Retinal pigment epithelial cell (primary cell): ENCODE data around the gene WWC1.

Source experiments
- DNase-seq: peaks from one replicate; pipeline ENCODE4 v3.0.0-alpha.2; 2010; ENCODE audit warnings: low read depth
- H3K4me3 ChIP-seq: 2 replicates; pipeline ENCODE4 v1.5.1; 2011; ENCODE audit warnings: mild to moderate bottlenecking, low read length, control low read depth, moderate library complexity
- CTCF ChIP-seq: conservative IDR thresholded peaks from 2 replicates; pipeline ENCODE4 v1.5.1; 2011; ENCODE audit warnings: low read depth, low read length, control low read depth, inconsistent platforms

Gene WWC1

GRCh38 chr5:168291342-168291963 lies at the start of gene WWC1:
WWC1 (plus strand) TSS chr5:168291645; CDS start chr5:168292153, 508 bp downstream.
- TF ChIP-seq CTCF: no peak
- H3K4me3 ChIP-seq: peak within 1 kb of the TSS; percentile 73
- no peak for DNase-seq

- no peak for DNase-seq
- TF ChIP-seq CTCF: no peak
Observed at GRCh38 chr5:168244838-168245559, 46.4 kb upstream of the WWC1 start.

GRCh38 chr5:168249923-168250322 lies 41.5 kb upstream of the WWC1 start:
- no peak for DNase-seq
- H3K4me3 ChIP-seq: no peak overlapping the region
- no peak for TF ChIP-seq CTCF

More at GRCh38 chr5:168244838-168245559, 46.4 kb upstream of the WWC1 start:
- no peak overlapping the region for H3K4me3 ChIP-seq

DNA sequence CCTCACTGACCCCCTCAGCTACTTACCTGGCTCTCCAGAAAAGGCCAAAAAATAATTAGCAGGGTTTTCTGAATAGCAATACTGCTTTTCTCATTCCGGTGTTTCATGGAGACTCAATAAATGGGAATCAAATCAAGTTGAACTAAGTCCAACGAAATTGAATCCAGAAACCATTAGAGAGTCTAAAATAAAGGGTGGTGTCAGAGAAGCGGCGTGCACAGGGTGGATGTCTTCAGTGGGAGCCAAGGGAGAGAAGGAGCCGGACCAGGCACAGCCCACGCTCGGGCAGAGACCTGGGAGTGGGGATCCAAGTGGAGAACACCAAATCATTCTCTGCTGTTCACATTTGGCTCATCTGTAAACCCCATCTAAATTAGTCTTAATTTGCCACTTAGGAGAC lies 40.2 kb upstream of the WWC1 start:
- no peak overlapping the region for H3K4me3 ChIP-seq
- TF ChIP-seq CTCF: no peak
- no peak for DNase-seq

GRCh38 chr5:168254013-168254693 lies 37.3 kb upstream of the WWC1 start:
- no peak for DNase-seq
- no peak for TF ChIP-seq CTCF
- no peak overlapping the region for H3K4me3 ChIP-seq

- no peak for DNase-seq
- no peak for TF ChIP-seq CTCF
- H3K4me3 ChIP-seq: no peak overlapping the region
Observed at GRCh38 chr5:168260353-168261226, 30.9 kb upstream of the WWC1 start.
